ENCODE results near the gene SGCE. TPM values are rescaled to one million over a fixed set of nuclear protein-coding genes. Genes with fewer than 3 reads are reported as not detected.

The SGCE gene
- total and polyA plus RNA-seq, 12 donors, result 32.2 to 230 (median 142) TPM

DNA sequence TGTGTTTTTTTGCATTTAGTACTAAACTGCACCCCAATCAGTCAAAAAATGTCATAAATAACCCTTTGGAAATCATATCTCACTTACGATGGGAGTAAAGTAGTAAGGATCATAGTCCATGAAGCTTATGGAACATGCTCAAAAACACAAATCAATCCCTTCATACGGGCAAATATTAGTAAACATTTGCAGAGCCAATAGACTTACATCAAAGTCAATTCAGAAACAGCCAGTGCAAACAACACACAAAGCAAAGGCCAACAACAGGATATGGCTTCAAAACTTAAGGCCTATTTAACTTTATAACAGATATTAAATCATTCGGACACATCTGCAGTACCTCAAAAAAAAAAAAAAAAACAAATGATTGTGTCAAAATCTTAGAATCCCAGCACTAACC is 32.1 kb downstream of the SGCE start:
- TF ChIP-seq POLR2A (IDR thresholded peaks at IDR 0.05), result no peak
- TF ChIP-seq, protein P1, sequence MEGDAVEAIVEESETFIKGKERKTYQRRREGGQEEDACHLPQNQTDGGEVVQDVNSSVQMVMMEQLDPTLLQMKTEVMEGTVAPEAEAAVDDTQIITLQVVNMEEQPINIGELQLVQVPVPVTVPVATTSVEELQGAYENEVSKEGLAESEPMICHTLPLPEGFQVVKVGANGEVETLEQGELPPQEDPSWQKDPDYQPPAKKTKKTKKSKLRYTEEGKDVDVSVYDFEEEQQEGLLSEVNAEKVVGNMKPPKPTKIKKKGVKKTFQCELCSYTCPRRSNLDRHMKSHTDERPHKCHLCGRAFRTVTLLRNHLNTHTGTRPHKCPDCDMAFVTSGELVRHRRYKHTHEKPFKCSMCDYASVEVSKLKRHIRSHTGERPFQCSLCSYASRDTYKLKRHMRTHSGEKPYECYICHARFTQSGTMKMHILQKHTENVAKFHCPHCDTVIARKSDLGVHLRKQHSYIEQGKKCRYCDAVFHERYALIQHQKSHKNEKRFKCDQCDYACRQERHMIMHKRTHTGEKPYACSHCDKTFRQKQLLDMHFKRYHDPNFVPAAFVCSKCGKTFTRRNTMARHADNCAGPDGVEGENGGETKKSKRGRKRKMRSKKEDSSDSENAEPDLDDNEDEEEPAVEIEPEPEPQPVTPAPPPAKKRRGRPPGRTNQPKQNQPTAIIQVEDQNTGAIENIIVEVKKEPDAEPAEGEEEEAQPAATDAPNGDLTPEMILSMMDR (IDR thresholded peaks at IDR 0.05), result no peak

DNA sequence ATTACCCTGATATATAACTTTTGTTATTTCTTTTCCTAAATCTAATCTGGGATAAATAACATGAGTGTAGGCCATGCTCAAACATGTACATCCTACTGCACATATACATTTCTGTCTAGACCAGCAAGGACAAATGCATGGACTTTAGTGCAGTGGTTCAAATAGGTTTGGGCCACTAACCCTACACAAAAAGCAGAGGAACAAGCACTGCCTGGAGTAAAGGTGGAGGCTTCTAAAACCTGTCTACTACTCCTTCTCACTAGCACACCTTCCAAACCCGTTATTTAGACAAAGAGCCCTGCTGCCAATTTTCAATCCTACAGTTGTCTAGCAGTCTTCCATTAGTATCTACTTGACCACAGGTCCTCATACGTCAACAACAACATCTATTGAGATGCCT is 34.8 kb downstream of the SGCE start:
- 85 to 97% (median 89%) methylated on average over 2 of the region's 2 CpGs for WGBS, 4 donors
- Histone ChIP-seq H3K36me3 (replicated peaks in 1 of 2) (no peaks in the 10 kb centered on the region), H3K27me3 (no peaks in the 10 kb centered on the region), H3K4me1 (replicated peaks in 1 of 2) (peaks cover 5 to 14% of the 10 kb centered on the region in 2 donors), H3K27ac (peak overlapping the region in 3 of 5 donors; percentile 31 to 71 (median 57)), H3K4me3 (no peak overlapping the region), H3K9me3 (replicated peaks in 1 of 3) (no peaks in the 10 kb centered on the region)
- TF ChIP-seq POLR2A (IDR thresholded peaks at IDR 0.05), result no peak
- TF ChIP-seq, protein P1 (IDR thresholded peaks at IDR 0.05), result no peak
- intact Hi-C loops (cut with DNase I), result no loop called here
- DNase-seq, result no peak

More for the DNA sequence above, 32.1 kb downstream of the SGCE start:
- no peak for DNase-seq
- intact Hi-C loops (cut with DNase I), result no loop called here
- no peaks in the 10 kb centered on the region for H3K9me3 ChIP-seq (replicated peaks in 1 of 3)
- H3K4me3 ChIP-seq, result no peak overlapping the region
- no peak overlapping the region for H3K27ac ChIP-seq
- peaks cover 5 to 14% of the 10 kb centered on the region in 2 donors for H3K4me1 ChIP-seq (replicated peaks in 1 of 2)
- H3K36me3 ChIP-seq (replicated peaks in 1 of 2), result no peaks in the 10 kb centered on the region
- 64 to 72% (median 67%) methylated on average over 3 of the region's 3 CpGs for WGBS, 4 donors
- H3K27me3 ChIP-seq, result no peaks in the 10 kb centered on the region

DNA sequence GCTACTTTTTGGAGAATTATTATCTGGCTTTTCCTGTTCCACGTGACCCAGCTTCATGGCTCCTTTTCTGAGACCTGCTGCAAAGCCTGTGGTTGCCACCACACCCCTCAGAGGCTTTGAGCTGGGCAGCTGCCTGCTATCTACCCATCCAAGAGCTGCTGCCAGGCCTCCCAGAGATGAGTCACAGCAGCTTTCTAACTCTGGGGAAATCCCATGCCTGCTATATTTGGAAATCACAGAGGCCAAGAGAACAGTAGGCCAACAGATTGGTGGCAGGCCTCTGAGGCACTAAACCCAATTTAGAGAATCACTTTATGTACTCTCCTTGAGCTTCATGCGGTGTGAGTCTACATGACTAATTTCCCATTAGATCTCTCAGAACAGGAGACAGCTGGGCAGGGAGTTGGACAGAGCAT is 35.2 kb downstream of the SGCE start:
- DNase-seq, result peak; percentile 82 to 96 (median 90)
- no peak overlapping the region for H3K4me3 ChIP-seq
- 7 to 11% (median 8%) methylated on average over 2 of the region's 2 CpGs for WGBS, 4 donors
- intact Hi-C loops (cut with DNase I), result no loop called here
- TF ChIP-seq POLR2A (IDR thresholded peaks at IDR 0.05), result peak in 1 of 2 donors; percentile 31
- TF ChIP-seq, protein P1 (IDR thresholded peaks at IDR 0.05), result no peak
- H3K36me3 ChIP-seq (replicated peaks in 1 of 2), result no peaks in the 10 kb centered on the region
- H3K4me1 ChIP-seq (replicated peaks in 1 of 2), result peaks cover 5 to 14% of the 10 kb centered on the region in 2 donors
- no peaks in the 10 kb centered on the region for H3K27me3 ChIP-seq
- H3K27ac ChIP-seq, result peak overlapping the region in 3 of 5 donors; percentile 31 to 71 (median 57)
- no peaks in the 10 kb centered on the region for H3K9me3 ChIP-seq (replicated peaks in 1 of 3)

DNA sequence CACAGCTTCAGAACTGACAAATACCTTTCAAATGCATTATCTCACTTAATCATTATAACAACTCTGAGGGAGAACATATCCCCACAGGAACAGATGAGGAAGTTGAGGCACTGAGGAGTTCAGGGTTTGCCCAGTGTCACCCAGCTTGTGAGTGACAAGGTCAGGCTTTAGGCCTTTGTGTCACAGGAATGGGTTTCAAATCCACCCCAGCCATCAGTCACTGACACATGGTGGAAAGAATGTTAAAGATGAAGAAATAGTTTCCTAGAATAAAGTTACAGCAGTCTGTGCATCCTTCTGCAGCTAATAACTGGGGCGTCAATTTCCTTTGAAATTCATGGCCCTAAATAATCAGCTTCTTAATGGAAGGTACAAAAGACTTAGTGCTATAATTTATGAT is 37.8 kb downstream of the SGCE start:
- TF ChIP-seq, protein P1 (IDR thresholded peaks at IDR 0.05), result no peak
- no peak for TF ChIP-seq POLR2A (IDR thresholded peaks at IDR 0.05)
- DNase-seq, result no peak
- Histone ChIP-seq H3K36me3 (replicated peaks in 1 of 2) (no peaks in the 10 kb centered on the region), H3K27me3 (no peaks in the 10 kb centered on the region), H3K4me1 (replicated peaks in 1 of 2) (peaks cover 5 to 14% of the 10 kb centered on the region in 2 donors), H3K4me3 (no peak overlapping the region), H3K27ac (no peak overlapping the region), H3K9me3 (replicated peaks in 1 of 3) (no peaks in the 10 kb centered on the region)
- intact Hi-C loops (cut with DNase I), result no loop called here
- 89 to 100% (median 98%) methylated on average over 1 of the region's 1 CpG for WGBS, 4 donors
